Choroid plexus epithelial cell (primary cell): ENCODE results near the gene CCN2.
A peak's percentile ranks its signal among the peaks of the same experiment; 100 is the strongest.

ENCODE experiments used
- DNase-seq: peaks from one replicate; pipeline ENCODE4 v3.0.0-alpha.2; 2010; ENCODE audit warnings: low read depth
- H3K4me3 ChIP-seq: 2 replicates; pipeline ENCODE4 v1.5.1; 2011; ENCODE audit warnings: low read depth, mild to moderate bottlenecking, control low read depth, low read length, moderate library complexity
- CTCF ChIP-seq: conservative IDR thresholded peaks from 2 replicates; pipeline ENCODE4 v1.5.1; 2011; ENCODE audit warnings: low read depth, mild to moderate bottlenecking, control low read depth, inconsistent platforms, low read length, moderate library complexity

The CCN2 gene

GRCh38 chr6:131946404-131946991 lies 4.7 kb downstream of the CCN2 start:
- peak; percentile 78 for DNase-seq
- H3K4me3 ChIP-seq: peak overlapping the region; percentile 45
- no peak for TF ChIP-seq CTCF

GRCh38 chr6:131945971-131946370 lies 5.2 kb downstream of the CCN2 start:
- H3K4me3 ChIP-seq: no peak overlapping the region
- DNase-seq: no peak
- TF ChIP-seq CTCF: no peak

- peak; percentile 99 for DNase-seq
- H3K4me3 ChIP-seq: no peak overlapping the region
- TF ChIP-seq CTCF: no peak
These were observed 13.2 kb downstream of the CCN2 start for GRCh38 chr6:131937703-131938631.

GRCh38 chr6:131937226-131937625 lies 13.9 kb downstream of the CCN2 start:
- DNase-seq: no peak
- H3K4me3 ChIP-seq: no peak overlapping the region
- TF ChIP-seq CTCF: no peak

- no peak overlapping the region for H3K4me3 ChIP-seq
- no peak for DNase-seq
- no peak for TF ChIP-seq CTCF
These were observed 15.0 kb downstream of the CCN2 start for GRCh38 chr6:131936156-131936555.

GRCh38 chr6:131931063-131931750 lies 20.0 kb downstream of the CCN2 start:
- TF ChIP-seq CTCF: no peak
- H3K4me3 ChIP-seq: no peak overlapping the region
- DNase-seq: peak; percentile 42
